Astrocyte of the cerebellum (primary cell): ENCODE measurements around the gene SLC35F3.

Source experiments
- DNase-seq: peaks from one replicate; pipeline ENCODE4 v3.0.0-alpha.2; 2011; ENCODE audit warnings: low read depth
- H3K4me3 ChIP-seq: 2 replicates; pipeline ENCODE4 v1.5.1; 2011; ENCODE audit warnings: mild to moderate bottlenecking, low read depth, low read length, moderate library complexity
- in situ Hi-C: cut with HindIII; loops from 2 replicates; pipeline ENCODE4 v1.10.0; 2017; ENCODE audit warnings: low sequenced_read_pairs
- TF ChIP-seq, protein P1 (sequence below): IDR thresholded peaks from 2 replicates; pipeline ENCODE4 v1.5.1; 2012; ENCODE audit warnings: low read length, low read depth, moderate library complexity, mild to moderate bottlenecking; ENCODE audit errors: missing control alignments

SLC35F3 gene

DNA sequence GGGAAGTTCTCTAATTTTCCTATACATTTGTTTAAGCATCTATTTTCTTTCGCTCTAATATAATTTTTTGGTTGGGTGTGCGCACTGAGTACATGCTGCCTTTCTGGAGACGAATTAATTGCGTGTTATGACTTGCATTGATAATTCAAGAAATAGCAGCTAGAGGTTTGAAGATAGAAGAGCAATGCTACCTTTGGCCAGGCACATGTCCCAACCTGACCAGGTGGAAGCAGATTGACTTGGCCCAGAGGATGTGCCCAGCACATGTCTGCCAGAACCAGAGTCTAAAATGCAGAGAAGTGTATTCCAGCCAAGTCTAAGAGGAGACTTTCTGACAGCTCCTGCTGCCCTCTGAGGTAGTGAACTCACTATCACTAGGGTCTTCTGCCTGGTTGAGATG lies 114.3 kb downstream of the SLC35F3 start:
- H3K4me3 ChIP-seq: no peak overlapping the region
- TF ChIP-seq, protein P1, sequence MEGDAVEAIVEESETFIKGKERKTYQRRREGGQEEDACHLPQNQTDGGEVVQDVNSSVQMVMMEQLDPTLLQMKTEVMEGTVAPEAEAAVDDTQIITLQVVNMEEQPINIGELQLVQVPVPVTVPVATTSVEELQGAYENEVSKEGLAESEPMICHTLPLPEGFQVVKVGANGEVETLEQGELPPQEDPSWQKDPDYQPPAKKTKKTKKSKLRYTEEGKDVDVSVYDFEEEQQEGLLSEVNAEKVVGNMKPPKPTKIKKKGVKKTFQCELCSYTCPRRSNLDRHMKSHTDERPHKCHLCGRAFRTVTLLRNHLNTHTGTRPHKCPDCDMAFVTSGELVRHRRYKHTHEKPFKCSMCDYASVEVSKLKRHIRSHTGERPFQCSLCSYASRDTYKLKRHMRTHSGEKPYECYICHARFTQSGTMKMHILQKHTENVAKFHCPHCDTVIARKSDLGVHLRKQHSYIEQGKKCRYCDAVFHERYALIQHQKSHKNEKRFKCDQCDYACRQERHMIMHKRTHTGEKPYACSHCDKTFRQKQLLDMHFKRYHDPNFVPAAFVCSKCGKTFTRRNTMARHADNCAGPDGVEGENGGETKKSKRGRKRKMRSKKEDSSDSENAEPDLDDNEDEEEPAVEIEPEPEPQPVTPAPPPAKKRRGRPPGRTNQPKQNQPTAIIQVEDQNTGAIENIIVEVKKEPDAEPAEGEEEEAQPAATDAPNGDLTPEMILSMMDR: no peak
- no peak for DNase-seq
- in situ Hi-C loops: no loop called here

DNA sequence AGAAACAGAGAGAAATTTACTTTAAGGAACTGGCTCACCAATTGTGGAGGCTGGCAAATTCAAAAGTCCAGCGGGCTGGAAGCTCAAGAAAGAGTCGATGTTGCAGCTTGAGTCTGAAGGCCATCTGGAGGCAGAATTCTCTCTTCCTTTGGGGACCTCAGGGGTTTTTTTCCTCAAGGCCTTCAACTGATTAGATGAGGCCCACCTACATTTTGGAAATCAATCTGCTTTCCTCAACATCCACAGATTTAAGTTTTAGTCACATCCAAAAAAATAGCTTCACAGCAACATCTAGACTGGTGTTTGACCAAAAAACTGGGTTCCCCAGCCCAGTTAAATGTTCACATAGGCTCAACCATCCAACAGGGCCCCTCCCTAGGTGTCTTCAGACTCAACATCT lies 114.9 kb downstream of the SLC35F3 start:
- DNase-seq: no peak
- H3K4me3 ChIP-seq: no peak overlapping the region
- TF ChIP-seq, protein P1: no peak
- in situ Hi-C loops: no loop called here

DNA sequence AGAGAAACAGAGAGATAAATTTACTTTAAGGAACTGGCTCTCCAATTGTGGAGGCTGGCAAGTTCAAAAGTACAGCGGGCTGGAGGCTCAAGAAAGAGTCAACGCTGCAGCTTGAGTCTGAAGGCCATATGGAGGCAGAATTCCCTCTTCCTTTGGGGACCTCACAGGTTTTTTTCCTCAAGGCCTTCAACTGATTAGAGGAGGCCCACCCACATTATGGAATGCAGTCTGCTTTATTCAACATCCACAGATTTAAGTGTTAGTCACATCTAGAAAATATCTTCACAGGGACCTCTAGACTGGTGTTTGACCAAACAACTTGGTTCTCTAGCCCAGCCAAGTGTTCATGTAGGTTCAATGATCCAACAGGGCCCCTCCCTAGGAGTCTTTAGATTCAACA lies 117.8 kb downstream of the SLC35F3 start:
- in situ Hi-C loops: no loop called here
- TF ChIP-seq, protein P1: no peak
- DNase-seq: no peak
- no peak overlapping the region for H3K4me3 ChIP-seq

DNA sequence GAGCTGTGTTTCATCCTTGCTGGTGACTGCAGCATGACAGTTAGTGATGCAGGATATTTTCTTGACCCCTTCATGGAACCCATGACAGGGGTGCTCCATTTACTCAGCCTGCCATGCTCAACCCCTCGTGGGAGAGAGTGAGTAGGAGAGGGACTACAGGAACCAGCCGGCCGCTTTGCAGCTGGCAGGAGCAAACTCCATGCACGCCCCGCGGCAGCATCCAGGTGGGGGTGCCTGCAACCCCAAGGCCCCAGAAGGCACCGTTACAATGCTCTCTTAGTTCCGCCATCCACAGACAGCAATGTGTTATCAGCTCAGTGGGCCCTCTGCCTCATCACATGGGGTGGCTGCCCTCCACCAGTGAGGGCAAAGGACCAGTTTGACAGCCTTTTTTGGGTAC lies 135.1 kb downstream of the SLC35F3 start:
- in situ Hi-C loops: no loop called here
- no peak for DNase-seq
- no peak overlapping the region for H3K4me3 ChIP-seq
- TF ChIP-seq, protein P1: no peak

DNA sequence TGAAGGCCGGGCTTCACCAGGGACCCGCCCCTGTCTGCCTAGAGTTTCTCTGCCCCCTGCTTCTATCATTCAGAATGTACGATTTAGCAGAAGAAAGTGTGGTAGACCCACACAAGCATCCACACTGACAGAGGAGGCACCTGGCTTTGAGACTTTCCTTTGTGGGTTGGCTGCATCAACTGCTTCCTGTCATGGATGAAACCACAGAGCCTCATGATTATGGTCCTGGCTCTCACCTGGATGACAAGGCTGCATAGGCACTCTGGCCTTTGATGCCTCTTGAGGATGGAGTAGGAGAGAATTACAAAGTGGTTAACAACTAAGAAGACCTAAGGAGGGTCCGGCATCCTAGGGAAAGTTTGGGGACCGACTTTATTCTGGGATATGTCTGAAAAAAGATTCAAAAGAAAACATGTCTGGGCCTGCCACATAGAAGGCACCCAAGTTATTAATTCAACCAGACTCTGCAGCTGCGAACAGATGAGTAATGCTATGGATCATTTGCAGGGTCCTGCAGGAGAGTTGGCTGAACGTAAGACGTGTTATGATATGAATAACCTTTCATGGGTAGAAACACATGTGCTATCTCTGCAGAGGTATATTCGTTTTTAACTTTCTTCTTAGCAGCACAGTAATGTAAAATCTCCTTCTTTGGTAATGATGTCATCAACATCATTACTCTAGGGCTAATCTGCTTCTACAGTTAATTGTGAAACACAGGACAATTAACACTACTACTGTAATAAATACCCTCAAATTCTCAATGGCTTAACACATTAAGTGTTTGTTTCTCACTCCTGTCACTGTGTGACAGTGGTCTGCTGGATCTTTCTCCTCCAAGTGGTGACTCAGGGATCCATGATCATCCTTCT lies 136.2 kb downstream of the SLC35F3 start:
- in situ Hi-C loops: no loop called here
- no peak overlapping the region for H3K4me3 ChIP-seq
- no peak for DNase-seq
- TF ChIP-seq, protein P1: no peak

DNA sequence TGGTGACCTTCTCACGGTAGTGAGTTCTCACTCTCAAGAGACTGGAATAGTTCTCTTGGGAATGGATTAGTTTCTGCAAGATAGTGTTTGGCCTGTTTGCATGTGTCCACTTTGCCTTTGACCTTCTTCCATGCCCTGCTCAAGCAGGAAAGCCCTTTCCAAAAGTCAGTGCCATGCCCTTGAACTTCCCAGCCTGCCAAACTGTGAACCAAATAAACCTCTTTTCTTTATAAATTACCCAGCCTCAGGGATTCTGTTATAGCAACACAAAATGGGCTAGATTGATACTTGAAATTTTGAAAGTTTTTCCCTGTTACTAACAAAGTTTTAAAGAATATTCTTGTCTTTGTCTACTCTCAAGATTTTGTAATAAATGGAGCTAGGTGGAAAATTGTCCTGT lies 139.6 kb downstream of the SLC35F3 start:
- H3K4me3 ChIP-seq: no peak overlapping the region
- TF ChIP-seq, protein P1: no peak
- in situ Hi-C loops: no loop called here
- DNase-seq: no peak
